PC-9 (cell line): ENCODE measurements around the gene DOHH. TPM values are rescaled to one million over a fixed set of nuclear protein-coding genes. Genes with fewer than 3 reads are reported as not detected.

Experiments used
- BruUV-seq: library from RNA; stranded (reverse); fragments of 400-500 nt; replicated peaks from 2 replicates; lab custom pipeline; 2021; lab: Mats Ljungman, UMichigan
- CTCF ChIA-PET: fragments of 300-600 bp; sonication (Branson Sonifier 250); formaldehyde crosslinking; loops from one replicate; lab custom pipeline; 2022; ENCODE audit warnings: antibody characterized with exemption; lab: Charles Lee
- POLR2A ChIA-PET: fragments of 300-600 bp; sonication (Branson Sonifier 250); formaldehyde crosslinking; loops from one replicate; lab custom pipeline; 2022; ENCODE audit warnings: antibody characterized with exemption; ENCODE audit not compliant: unreplicated experiment; lab: Charles Lee
- DNase-seq, 2 experiments: peaks; one replicate each; pipeline versions ENCODE4 v3.0.0 to v3.0.0-alpha.2; 2015 to 2022; ENCODE audit warnings: mixed read lengths in 1 of 2
- H2AFZ ChIP-seq: fragments of 200-600 bp; sonication (generic); 2 replicates; pipeline ENCODE4 v1.8.1; 2017; ENCODE audit warnings: antibody characterized with exemption
- H3F3A ChIP-seq: fragments of 200-600 bp; sonication (generic); 2 replicates; pipeline ENCODE4 v1.8.1; 2017; ENCODE audit warnings: antibody characterized with exemption, mild to moderate bottlenecking, low read depth; ENCODE audit not compliant: insufficient read depth
- H3K27ac ChIP-seq: fragments of 200-600 bp; sonication (generic); 2 replicates; pipeline ENCODE4 v1.6.1; 2016; ENCODE audit warnings: mixed run types
- H3K27me3 ChIP-seq: fragments of 200-600 bp; sonication (generic); 2 replicates; pipeline ENCODE4 v1.6.1; 2016; ENCODE audit warnings: low read depth, mixed run types; ENCODE audit not compliant: insufficient read depth
- H3K36me3 ChIP-seq: fragments of 200-600 bp; sonication (generic); 2 replicates; pipeline ENCODE4 v1.6.1; 2016; ENCODE audit warnings: low read depth, mixed run types
- H3K4me1 ChIP-seq: fragments of 200-600 bp; sonication (generic); replicated peaks from 2 replicates; pipeline ENCODE4 v1.6.1; 2016; ENCODE audit warnings: mixed run types; ENCODE audit not compliant: insufficient read depth
- H3K4me2 ChIP-seq: fragments of 200-600 bp; sonication (generic); 2 replicates; pipeline ENCODE4 v1.6.1; 2017; ENCODE audit warnings: mixed run types
- H3K4me3 ChIP-seq: fragments of 200-600 bp; sonication (generic); 2 replicates; pipeline ENCODE4 v1.6.1; 2016; ENCODE audit warnings: mixed run types
- H3K79me2 ChIP-seq: fragments of 200-600 bp; sonication (generic); 2 replicates; pipeline ENCODE4 v1.6.1; 2017; ENCODE audit warnings: low read depth, mixed run types
- H3K9me2 ChIP-seq: fragments of 200-600 bp; sonication (generic); 2 replicates; pipeline ENCODE4 v1.8.1; 2017; ENCODE audit warnings: mild to moderate bottlenecking; ENCODE audit not compliant: insufficient read depth
- H3K9me3 ChIP-seq: fragments of 200-600 bp; sonication (generic); 2 replicates; pipeline ENCODE4 v1.8.1; 2016; ENCODE audit warnings: low read depth; ENCODE audit not compliant: insufficient read depth
- H4K20me1 ChIP-seq: fragments of 200-600 bp; sonication (generic); 2 replicates; pipeline ENCODE4 v1.8.1; 2017; ENCODE audit not compliant: insufficient read depth
- EZH2 ChIP-seq: fragments of 200-600 bp; sonication (generic); IDR thresholded peaks from 2 replicates; pipeline ENCODE4 v1.8.0; 2017; ENCODE audit warnings: antibody characterized with exemption, low read depth
- intact Hi-C: fragments of 100-400 bp; cut with micrococcal nuclease; formaldehyde crosslinking; loops from one replicate; pipeline ENCODE4 v1.10.0; 2022; ENCODE audit not compliant: unreplicated experiment
- total RNA-seq: library from RNA; stranded (reverse); gene quantifications from 2 replicates; pipeline ENCODE4 v1.2.3, GENCODE V29; 2021
- TF ChIP-seq, protein P1 (sequence below): fragments of 200-600 bp; sonication (generic); conservative IDR thresholded peaks from 2 replicates; pipeline ENCODE4 v1.6.1; 2017; ENCODE audit warnings: mixed run types, antibody characterized with exemption, mild to moderate bottlenecking, moderate library complexity

DOHH gene
- total RNA-seq, 1 experiment from 2014 or later, result 7.7 TPM

- no TSS peak for BruUV-seq
- H3K79me2 ChIP-seq, result peaks cover 22% of the 10 kb centered on the region; the same call in 1 of the 2 replicates
- H3K4me2 ChIP-seq, result no peak overlapping the region
- POLR2A ChIA-PET, result no interaction called here
- CTCF ChIA-PET, result no interaction called here
- H2AFZ ChIP-seq, result no peak overlapping the region
- no peaks in the 10 kb centered on the region for H3K9me3 ChIP-seq
- H3K9me2 ChIP-seq, result no peaks in the 10 kb centered on the region
- peaks cover 9% of the 10 kb centered on the region; the same call in 1 of the 2 replicates for H4K20me1 ChIP-seq
- H3K36me3 ChIP-seq, result no peaks in the 10 kb centered on the region
- no peaks in the 10 kb centered on the region for H3K27me3 ChIP-seq
- no peak overlapping the region for H3K27ac ChIP-seq
- no peaks in the 10 kb centered on the region for H3F3A ChIP-seq
- H3K4me1 ChIP-seq, result no peaks in the 10 kb centered on the region
- intact Hi-C loops, result no loop called here
- TF ChIP-seq, protein P1, sequence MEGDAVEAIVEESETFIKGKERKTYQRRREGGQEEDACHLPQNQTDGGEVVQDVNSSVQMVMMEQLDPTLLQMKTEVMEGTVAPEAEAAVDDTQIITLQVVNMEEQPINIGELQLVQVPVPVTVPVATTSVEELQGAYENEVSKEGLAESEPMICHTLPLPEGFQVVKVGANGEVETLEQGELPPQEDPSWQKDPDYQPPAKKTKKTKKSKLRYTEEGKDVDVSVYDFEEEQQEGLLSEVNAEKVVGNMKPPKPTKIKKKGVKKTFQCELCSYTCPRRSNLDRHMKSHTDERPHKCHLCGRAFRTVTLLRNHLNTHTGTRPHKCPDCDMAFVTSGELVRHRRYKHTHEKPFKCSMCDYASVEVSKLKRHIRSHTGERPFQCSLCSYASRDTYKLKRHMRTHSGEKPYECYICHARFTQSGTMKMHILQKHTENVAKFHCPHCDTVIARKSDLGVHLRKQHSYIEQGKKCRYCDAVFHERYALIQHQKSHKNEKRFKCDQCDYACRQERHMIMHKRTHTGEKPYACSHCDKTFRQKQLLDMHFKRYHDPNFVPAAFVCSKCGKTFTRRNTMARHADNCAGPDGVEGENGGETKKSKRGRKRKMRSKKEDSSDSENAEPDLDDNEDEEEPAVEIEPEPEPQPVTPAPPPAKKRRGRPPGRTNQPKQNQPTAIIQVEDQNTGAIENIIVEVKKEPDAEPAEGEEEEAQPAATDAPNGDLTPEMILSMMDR, result no peak
- no peak for TF ChIP-seq EZH2
- H3K4me3 ChIP-seq, result no peak overlapping the region
- DNase-seq, result no peak
Measured at GRCh38 chr19:3518659-3519058, 18.2 kb upstream of the DOHH start.

- peaks cover 22% of the 10 kb centered on the region; the same call in 1 of the 2 replicates for H3K79me2 ChIP-seq
- H3K36me3 ChIP-seq, result no peaks in the 10 kb centered on the region
- no peaks in the 10 kb centered on the region for H3F3A ChIP-seq
- H2AFZ ChIP-seq, result no peak overlapping the region
- H3K4me1 ChIP-seq, result no peaks in the 10 kb centered on the region
- TF ChIP-seq EZH2, result no peak
- TF ChIP-seq, protein P1, result no peak
- no TSS peak for BruUV-seq
- ChIA-PET POLR2A (no interaction called here), CTCF (no interaction called here)
- no peak overlapping the region for H3K4me3 ChIP-seq
- no peaks in the 10 kb centered on the region for H3K9me2 ChIP-seq
- DNase-seq, result no peak
- peaks cover 9% of the 10 kb centered on the region; the same call in 1 of the 2 replicates for H4K20me1 ChIP-seq
- no peak overlapping the region for H3K4me2 ChIP-seq
- H3K9me3 ChIP-seq, result no peaks in the 10 kb centered on the region
- intact Hi-C loops, result no loop called here
- no peak overlapping the region for H3K27ac ChIP-seq
- no peaks in the 10 kb centered on the region for H3K27me3 ChIP-seq
Measured at GRCh38 chr19:3518255-3518654, 17.8 kb upstream of the DOHH start.

- Histone ChIP-seq H3K4me3 (no peak overlapping the region), H3K4me2 (no peak overlapping the region), H3K27ac (no peak overlapping the region), H3K4me1 (no peaks in the 10 kb centered on the region), H2AFZ (no peak overlapping the region), H3F3A (no peaks in the 10 kb centered on the region), H3K9me3 (no peaks in the 10 kb centered on the region), H3K9me2 (no peaks in the 10 kb centered on the region), H3K79me2 (peaks cover 27% of the 10 kb centered on the region; the same call in 1 of the 2 replicates), H3K27me3 (no peaks in the 10 kb centered on the region), H3K36me3 (no peaks in the 10 kb centered on the region), H4K20me1 (peaks cover 9% of the 10 kb centered on the region; the same call in 1 of the 2 replicates)
- CTCF ChIA-PET, result no interaction called here
- TF ChIP-seq, protein P1, result no peak
- no peak for TF ChIP-seq EZH2
- intact Hi-C loops, result no loop called here
- POLR2A ChIA-PET, result no interaction called here
- BruUV-seq, result no TSS peak
- no peak for DNase-seq
Measured at GRCh38 chr19:3517638-3518037, 17.2 kb upstream of the DOHH start.
